Bronchial epithelial cell (primary cell): Measurements from ENCODE around the gene MLST8. TPM values are rescaled to one million over a fixed set of nuclear protein-coding genes. Genes with fewer than 3 reads are reported as not detected.

ENCODE experiments used
- DNase-seq: peaks from one replicate; pipeline ENCODE4 v3.0.0-alpha.2; 2010; ENCODE audit warnings: low read depth
- FAIRE-seq: peaks from 2 replicates; lab custom pipeline; 2011; peaks lifted over from hg19 to GRCh38; lab: Jason Lieb, UNC
- H3K27me3 ChIP-seq: 2 replicates; pipeline ENCODE4 v1.5.1; 2011; ENCODE audit warnings: low read length; ENCODE audit not compliant: control insufficient read depth, insufficient read depth
- H3K36me3 ChIP-seq: 2 replicates; pipeline ENCODE4 v1.5.1; 2011; ENCODE audit warnings: low read length; ENCODE audit not compliant: control insufficient read depth, insufficient read depth
- H3K4me3 ChIP-seq: 2 replicates; pipeline ENCODE4 v1.5.1; 2011; ENCODE audit warnings: mild to moderate bottlenecking, low read depth, low read length, control low read depth
- CTCF ChIP-seq: IDR thresholded peaks from 2 replicates; pipeline ENCODE4 v1.5.1; 2011; ENCODE audit warnings: mild to moderate bottlenecking, moderate library complexity, low read length, control low read depth, inconsistent platforms; ENCODE audit not compliant: insufficient read depth, severe bottlenecking
- total RNA-seq: library from RNA; depleted of rRNA; stranded (reverse); fragments of >200 nt; gene quantifications from 2 replicates; pipeline ENCODE4 v1.2.1, GENCODE V29; 2014

Gene MLST8
- total RNA-seq, 1 donor from 2014 or later: 11.6 TPM

GRCh38 chr16:2208772-2209171 is 3.5 kb downstream of the MLST8 start:
- FAIRE-seq: no peak
- no peak for DNase-seq
- TF ChIP-seq CTCF: no peak

DNA sequence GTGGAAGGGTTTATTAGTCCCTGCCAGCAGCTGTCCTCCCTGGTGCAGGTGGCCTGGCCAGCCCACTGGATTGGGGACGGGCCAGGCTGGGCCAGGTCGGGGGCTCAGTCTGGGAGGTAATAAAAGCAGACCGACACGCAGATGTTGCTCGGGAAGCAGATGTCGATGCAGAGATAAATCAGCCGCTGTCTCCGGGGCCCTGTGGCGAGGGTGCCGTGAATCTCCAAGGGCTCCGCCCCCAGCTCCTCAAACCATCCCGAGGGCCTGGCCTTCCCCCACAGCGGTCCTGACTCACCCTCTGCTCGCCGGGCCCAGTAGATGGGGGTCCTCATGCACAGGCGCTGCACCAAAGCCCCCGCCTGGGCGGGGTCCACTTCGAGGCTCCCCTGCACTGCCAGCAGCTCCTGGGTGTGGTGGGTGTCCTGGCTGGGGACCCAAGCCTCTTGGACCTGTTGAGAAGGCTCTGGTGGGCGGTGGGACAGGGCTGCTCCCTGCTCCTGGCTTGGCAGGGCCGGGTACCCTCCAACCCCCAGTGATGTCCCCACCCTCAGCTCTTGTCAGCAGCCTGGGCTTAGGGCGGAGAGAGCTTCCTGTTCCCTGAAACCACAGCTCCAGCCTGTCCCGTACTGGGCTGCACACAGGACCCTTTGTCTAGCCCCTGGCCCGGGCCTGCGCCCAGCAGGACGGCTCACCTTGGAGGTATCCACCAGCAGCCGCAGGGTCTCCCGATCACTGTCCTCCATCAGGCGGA is 4.2 kb downstream of the MLST8 start:
- Histone ChIP-seq H3K36me3 (peaks cover 18% of the 10 kb centered on the region), H3K4me3 (no peak overlapping the region), H3K27me3 (no peaks in the 10 kb centered on the region)
- DNase-seq: no peak
- FAIRE-seq: no peak
- TF ChIP-seq CTCF: no peak

More at GRCh38 chr16:2208772-2209171, 3.5 kb downstream of the MLST8 start:
- Histone ChIP-seq H3K4me3 (no peak overlapping the region), H3K36me3 (peaks cover 18% of the 10 kb centered on the region), H3K27me3 (no peaks in the 10 kb centered on the region)

DNA sequence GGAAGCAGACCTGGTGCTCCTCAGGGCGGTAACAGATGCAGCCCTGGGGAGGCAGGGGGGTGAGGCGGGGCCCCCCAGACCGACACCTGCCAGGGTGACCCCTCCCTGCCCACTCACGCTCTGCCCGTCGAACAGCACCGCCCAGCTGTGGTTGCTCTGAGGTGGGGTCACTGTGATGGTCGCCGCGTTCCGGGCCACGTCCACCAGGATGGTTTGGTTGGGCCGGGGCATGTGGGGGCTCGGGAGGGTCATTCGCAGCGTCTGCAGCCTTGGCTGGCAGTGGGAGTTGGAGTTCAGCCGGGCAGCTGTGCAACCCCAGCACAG is 4.7 kb downstream of the MLST8 start:
- no peak for FAIRE-seq

GRCh38 chr16:2210386-2211365 is 5.4 kb downstream of the MLST8 start, which contains the start of gene BRICD5:
BRICD5 (minus strand) TSS chr16:2210863; CDS start chr16:2210833, 30 bp downstream.
- H3K4me3 ChIP-seq: no peak within 1 kb of the TSS
- TF ChIP-seq CTCF: no peak
- no peak for FAIRE-seq
- no peak for DNase-seq
- H3K36me3 ChIP-seq: peaks cover 18% of the 10 kb centered on the region
- H3K27me3 ChIP-seq: no peaks in the 10 kb centered on the region

More for the DNA sequence above, 4.7 kb downstream of the MLST8 start:
- peaks cover 18% of the 10 kb centered on the region for H3K36me3 ChIP-seq
- no peaks in the 10 kb centered on the region for H3K27me3 ChIP-seq
- no peak overlapping the region for H3K4me3 ChIP-seq
- no peak for DNase-seq
- TF ChIP-seq CTCF: no peak

- H3K27me3 ChIP-seq: no peaks in the 10 kb centered on the region
- no peak overlapping the region for H3K4me3 ChIP-seq
- peaks cover 18% of the 10 kb centered on the region for H3K36me3 ChIP-seq
- FAIRE-seq (no peak), DNase-seq (no peak)
- TF ChIP-seq CTCF: no peak
These were observed 6.7 kb downstream of the MLST8 start for GRCh38 chr16:2211923-2212347.
